ENCODE results near the gene DCTPP1. TPM values are rescaled to one million over a fixed set of nuclear protein-coding genes. Genes with fewer than 3 reads are reported as not detected.

The DCTPP1 gene
- total and polyA plus RNA-seq, 2 of the 13 experiments (the other 11 are each of a cell fraction or from before 2014, with no cell fraction given), result 54.8 to 74.4 TPM

GRCh38 chr16:30429678-30430427 is at the start of gene DCTPP1 (continued):
- TF ChIP-seq ZHX2 (IDR thresholded peaks at IDR 0.05; ENCODE audit: low read depth) (peak; percentile 63), ZHX2 (CRISPR knock-in tag; IDR thresholded peaks at IDR 0.05; ENCODE audit: borderline replicate concordance) (peak; percentile 62; the same call in 1 of the 2 replicates), GABPB1 (CRISPR knock-in tag; IDR thresholded peaks at IDR 0.05) (peak; percentile 72), GLI4 (CRISPR knock-in tag; IDR thresholded peaks at IDR 0.05; ENCODE audit: borderline replicate concordance) (peak; percentile 11; the same call in 1 of the 2 replicates), ZNF672 (CRISPR knock-in tag; IDR thresholded peaks at IDR 0.05) (no peak), TRIM24 (CRISPR knock-in tag; IDR thresholded peaks at IDR 0.05) (no peak), MAZ (IDR thresholded peaks at IDR 0.05; ENCODE audit: borderline replicate concordance, low read depth, low read length) (peak; percentile 78; the same call in 1 of the 2 replicates), MAZ (CRISPR knock-in tag; IDR thresholded peaks at IDR 0.05; ENCODE audit: low read depth) (peak; percentile 98), MEIS1 (CRISPR knock-in tag; IDR thresholded peaks at IDR 0.05; ENCODE audit: borderline replicate concordance) (no peak), NFKB2 (CRISPR knock-in tag; IDR thresholded peaks at IDR 0.05; ENCODE audit: borderline replicate concordance) (peak; percentile 61; the same call in 1 of the 2 replicates)
- TF ChIP-seq, protein P1, sequence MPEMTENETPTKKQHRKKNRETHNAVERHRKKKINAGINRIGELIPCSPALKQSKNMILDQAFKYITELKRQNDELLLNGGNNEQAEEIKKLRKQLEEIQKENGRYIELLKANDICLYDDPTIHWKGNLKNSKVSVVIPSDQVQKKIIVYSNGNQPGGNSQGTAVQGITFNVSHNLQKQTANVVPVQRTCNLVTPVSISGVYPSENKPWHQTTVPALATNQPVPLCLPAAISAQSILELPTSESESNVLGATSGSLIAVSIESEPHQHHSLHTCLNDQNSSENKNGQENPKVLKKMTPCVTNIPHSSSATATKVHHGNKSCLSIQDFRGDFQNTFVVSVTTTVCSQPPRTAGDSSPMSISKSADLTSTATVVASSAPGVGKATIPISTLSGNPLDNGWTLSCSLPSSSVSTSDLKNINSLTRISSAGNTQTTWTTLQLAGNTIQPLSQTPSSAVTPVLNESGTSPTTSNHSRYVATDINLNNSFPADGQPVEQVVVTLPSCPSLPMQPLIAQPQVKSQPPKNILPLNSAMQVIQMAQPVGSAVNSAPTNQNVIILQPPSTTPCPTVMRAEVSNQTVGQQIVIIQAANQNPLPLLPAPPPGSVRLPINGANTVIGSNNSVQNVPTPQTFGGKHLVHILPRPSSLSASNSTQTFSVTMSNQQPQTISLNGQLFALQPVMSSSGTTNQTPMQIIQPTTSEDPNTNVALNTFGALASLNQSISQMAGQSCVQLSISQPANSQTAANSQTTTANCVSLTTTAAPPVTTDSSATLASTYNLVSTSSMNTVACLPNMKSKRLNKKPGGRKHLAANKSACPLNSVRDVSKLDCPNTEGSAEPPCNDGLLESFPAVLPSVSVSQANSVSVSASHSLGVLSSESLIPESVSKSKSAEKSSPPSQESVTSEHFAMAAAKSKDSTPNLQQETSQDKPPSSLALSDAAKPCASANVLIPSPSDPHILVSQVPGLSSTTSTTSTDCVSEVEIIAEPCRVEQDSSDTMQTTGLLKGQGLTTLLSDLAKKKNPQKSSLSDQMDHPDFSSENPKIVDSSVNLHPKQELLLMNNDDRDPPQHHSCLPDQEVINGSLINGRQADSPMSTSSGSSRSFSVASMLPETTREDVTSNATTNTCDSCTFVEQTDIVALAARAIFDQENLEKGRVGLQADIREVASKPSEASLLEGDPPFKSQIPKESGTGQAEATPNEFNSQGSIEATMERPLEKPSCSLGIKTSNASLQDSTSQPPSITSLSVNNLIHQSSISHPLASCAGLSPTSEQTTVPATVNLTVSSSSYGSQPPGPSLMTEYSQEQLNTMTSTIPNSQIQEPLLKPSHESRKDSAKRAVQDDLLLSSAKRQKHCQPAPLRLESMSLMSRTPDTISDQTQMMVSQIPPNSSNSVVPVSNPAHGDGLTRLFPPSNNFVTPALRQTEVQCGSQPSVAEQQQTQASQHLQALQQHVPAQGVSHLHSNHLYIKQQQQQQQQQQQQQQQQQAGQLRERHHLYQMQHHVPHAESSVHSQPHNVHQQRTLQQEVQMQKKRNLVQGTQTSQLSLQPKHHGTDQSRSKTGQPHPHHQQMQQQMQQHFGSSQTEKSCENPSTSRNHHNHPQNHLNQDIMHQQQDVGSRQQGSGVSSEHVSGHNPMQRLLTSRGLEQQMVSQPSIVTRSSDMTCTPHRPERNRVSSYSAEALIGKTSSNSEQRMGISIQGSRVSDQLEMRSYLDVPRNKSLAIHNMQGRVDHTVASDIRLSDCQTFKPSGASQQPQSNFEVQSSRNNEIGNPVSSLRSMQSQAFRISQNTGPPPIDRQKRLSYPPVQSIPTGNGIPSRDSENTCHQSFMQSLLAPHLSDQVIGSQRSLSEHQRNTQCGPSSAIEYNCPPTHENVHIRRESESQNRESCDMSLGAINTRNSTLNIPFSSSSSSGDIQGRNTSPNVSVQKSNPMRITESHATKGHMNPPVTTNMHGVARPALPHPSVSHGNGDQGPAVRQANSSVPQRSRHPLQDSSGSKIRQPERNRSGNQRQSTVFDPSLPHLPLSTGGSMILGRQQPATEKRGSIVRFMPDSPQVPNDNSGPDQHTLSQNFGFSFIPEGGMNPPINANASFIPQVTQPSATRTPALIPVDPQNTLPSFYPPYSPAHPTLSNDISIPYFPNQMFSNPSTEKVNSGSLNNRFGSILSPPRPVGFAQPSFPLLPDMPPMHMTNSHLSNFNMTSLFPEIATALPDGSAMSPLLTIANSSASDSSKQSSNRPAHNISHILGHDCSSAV (CRISPR knock-in tag; IDR thresholded peaks at IDR 0.05; ENCODE audit: borderline replicate concordance), result no peak
- TF ChIP-seq, protein P2, sequence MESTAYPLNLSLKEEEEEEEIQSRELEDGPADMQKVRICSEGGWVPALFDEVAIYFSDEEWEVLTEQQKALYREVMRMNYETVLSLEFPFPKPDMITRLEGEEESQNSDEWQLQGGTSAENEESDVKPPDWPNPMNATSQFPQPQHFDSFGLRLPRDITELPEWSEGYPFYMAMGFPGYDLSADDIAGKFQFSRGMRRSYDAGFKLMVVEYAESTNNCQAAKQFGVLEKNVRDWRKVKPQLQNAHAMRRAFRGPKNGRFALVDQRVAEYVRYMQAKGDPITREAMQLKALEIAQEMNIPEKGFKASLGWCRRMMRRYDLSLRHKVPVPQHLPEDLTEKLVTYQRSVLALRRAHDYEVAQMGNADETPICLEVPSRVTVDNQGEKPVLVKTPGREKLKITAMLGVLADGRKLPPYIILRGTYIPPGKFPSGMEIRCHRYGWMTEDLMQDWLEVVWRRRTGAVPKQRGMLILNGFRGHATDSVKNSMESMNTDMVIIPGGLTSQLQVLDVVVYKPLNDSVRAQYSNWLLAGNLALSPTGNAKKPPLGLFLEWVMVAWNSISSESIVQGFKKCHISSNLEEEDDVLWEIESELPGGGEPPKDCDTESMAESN (CRISPR knock-in tag; conservative IDR thresholded peaks at IDR 0.05), result peak; percentile 42; the same call in 1 of the 2 replicates

Data from HepG2 (cell line).